Ovary (tissue), 3 donors: ENCODE results near the gene AGXT2.

Source experiments
- CTCF ChIP-seq, 3 donors: fragments of 450-650 bp in 2 of 3; fragments of 200-600 bp in 1 of 3; IDR thresholded peaks; one replicate each; pipeline versions ENCODE4 v1.5.1 to v1.8.0; 2016 to 2022; ENCODE audit warnings: antibody characterized with exemption in 3 of 3, mild to moderate bottlenecking in 1 of 3
- EP300 ChIP-seq: sonication (generic); formaldehyde crosslinking; IDR thresholded peaks from one replicate; pipeline ENCODE4 v1.6.1; 2017; ENCODE audit warnings: antibody characterized with exemption
- POLR2A ChIP-seq: fragments of 450-650 bp; IDR thresholded peaks from one replicate; pipeline ENCODE4 v1.6.1; 2017; ENCODE audit warnings: antibody characterized with exemption, mild to moderate bottlenecking, moderate library complexity
- donor health status: DM: no; HTN: no; CAD: no.

- TF ChIP-seq CTCF (IDR thresholded peaks at IDR 0.05) (no peak), EP300 (no peak), POLR2A (no peak)
These were observed 18.4 kb downstream of the AGXT2 start for GRCh38 chr5:35029333-35029732.
